HepG2 (cell line): ENCODE results near the gene DNAJC1. TPM values are rescaled to one million over a fixed set of nuclear protein-coding genes. Genes with fewer than 3 reads are reported as not detected.

ENCODE experiments used
- ATAC-seq: fragments of 200-7000 bp; cut with Tn5 transposase; 3 replicates; pipeline ENCODE4 v1.9.1; 2020; ENCODE audit warnings: mild to moderate bottlenecking, moderate library complexity
- BruUV-seq: library from RNA; stranded (reverse); fragments of 400-500 nt; replicated peaks from 2 replicates; lab custom pipeline; 2021; lab: Mats Ljungman, UMichigan
- CTCF ChIA-PET: fragments of 300-600 bp; formaldehyde crosslinking; extraction: SDS; loops from one replicate; lab custom pipeline; 2021; ENCODE audit warnings: low total read pairs, inconsistent platforms, low intra/inter-chr PET ratio; lab: Yijun Ruan, JAX
- POLR2A ChIA-PET: fragments of 350-600 bp; sonication (Branson Sonifier 250); formaldehyde crosslinking; loops from one replicate; lab custom pipeline; 2020; ENCODE audit warnings: antibody characterized with exemption, inconsistent platforms; lab: Yijun Ruan, JAX
- DNase-seq: peaks from one replicate; pipeline ENCODE4 v3.0.0-alpha.2; 2015; ENCODE audit warnings: low spot score
- FAIRE-seq: peaks from 3 replicates; lab custom pipeline; 2011; peaks lifted over from hg19 to GRCh38; lab: Jason Lieb, UNC
- H2AFZ ChIP-seq: one replicate; pipeline ENCODE4 v1.6.1; 2011; ENCODE audit warnings: low read length, inconsistent platforms
- H3K27ac ChIP-seq: fragments of 300-600 bp; 3 replicates; pipeline ENCODE4 v1.8.0; 2011; ENCODE audit warnings: mixed run types, mild to moderate bottlenecking, mixed read lengths, low read length, inconsistent platforms; ENCODE audit not compliant: insufficient read depth; ENCODE audit errors: extremely low read length
- H3K27me3 ChIP-seq, 2 experiments: fragments of 200-600 bp in 1 of 2; 2 replicates in 1 of 2; 3 replicates in 1 of 2; pipeline versions ENCODE4 v1.6.0 to v1.8.0; 2011; ENCODE audit warnings: low read length in 2 of 2, mild to moderate bottlenecking in 2 of 2, moderate library complexity in 2 of 2, inconsistent platforms in 1 of 2; ENCODE audit not compliant: insufficient read depth in 2 of 2, control insufficient read depth in 1 of 2
- H3K36me3 ChIP-seq, 2 experiments: fragments of 200-600 bp in 1 of 2; replicated peaks in 1 of 2; 2 replicates in 1 of 2; 3 replicates in 1 of 2; pipeline versions ENCODE4 v1.5.1 to v1.8.0; 2011; ENCODE audit warnings: low read length in 2 of 2, inconsistent platforms in 1 of 2; ENCODE audit not compliant: insufficient read depth in 2 of 2, control insufficient read depth in 1 of 2
- H3K4me1 ChIP-seq: 2 replicates; pipeline ENCODE4 v1.5.1; 2012; ENCODE audit warnings: low read length, inconsistent platforms; ENCODE audit not compliant: insufficient read depth
- H3K4me2 ChIP-seq: 2 replicates; pipeline ENCODE4 v1.6.0; 2011; ENCODE audit warnings: low read depth, low read length, inconsistent platforms
- H3K4me3 ChIP-seq, 3 experiments: fragments of 200-600 bp in 1 of 3; sonication (generic), shearing (Covaris generic) in 1 of 3; replicated peaks in 1 of 3; 2 replicates each; pipeline ENCODE4 v1.5.1; 2011 to 2016; ENCODE audit warnings: low read length in 3 of 3, inconsistent platforms in 2 of 3, low read depth in 2 of 3, mild to moderate bottlenecking in 2 of 3, control low read depth in 1 of 3, mixed read lengths in 1 of 3; ENCODE audit not compliant: insufficient read depth in 1 of 3
- H3K79me2 ChIP-seq: one replicate; pipeline ENCODE4 v1.6.1; 2011; ENCODE audit warnings: low read length, inconsistent platforms; ENCODE audit not compliant: insufficient read depth
- H3K9ac ChIP-seq: 2 replicates; pipeline ENCODE4 v1.6.0; 2011; ENCODE audit warnings: mild to moderate bottlenecking, low read depth, low read length, inconsistent platforms; ENCODE audit not compliant: insufficient read depth
- H3K9me3 ChIP-seq: 2 replicates; pipeline ENCODE4 v1.5.1; 2012; ENCODE audit warnings: mild to moderate bottlenecking, low read length
- H4K20me1 ChIP-seq: 2 replicates; pipeline ENCODE4 v1.6.0; 2011; ENCODE audit warnings: inconsistent platforms, mild to moderate bottlenecking, low read length, moderate library complexity; ENCODE audit not compliant: insufficient read depth
- ATF2 ChIP-seq: sonication (generic); formaldehyde crosslinking; IDR thresholded peaks from 2 replicates; pipeline ENCODE4 v1.4.0; 2020; ENCODE audit warnings: missing genetic modification reagents
- CEBPG ChIP-seq: IDR thresholded peaks from 2 replicates; pipeline ENCODE4 v1.6.1; 2016
- FOXA3 ChIP-seq: IDR thresholded peaks from 2 replicates; pipeline ENCODE4 v1.6.1; 2016; ENCODE audit warnings: missing genetic modification reagents, missing compliant biosample characterization
- HNF4G ChIP-seq, 2 experiments: sonication (generic) in 1 of 2; formaldehyde crosslinking in 1 of 2; IDR thresholded peaks; 2 replicates each; pipeline versions ENCODE4 v1.4.0 to v1.6.1; 2011 to 2020; ENCODE audit warnings: borderline replicate concordance in 2 of 2, low read depth in 2 of 2, mild to moderate bottlenecking in 2 of 2, low read length in 1 of 2, missing genetic modification reagents in 1 of 2, moderate library complexity in 1 of 2
- HNRNPH1 ChIP-seq: fragments of 200-400 bp; formaldehyde crosslinking; optimal IDR thresholded peaks from 2 replicates; pipeline ENCODE3; 2017; ENCODE audit warnings: mild to moderate bottlenecking, low read depth, low read length
- HOXA9 ChIP-seq: sonication (generic); formaldehyde crosslinking; IDR thresholded peaks from 2 replicates; pipeline ENCODE4 v1.8.1; 2022; ENCODE audit warnings: missing genetic modification reagents, mild to moderate bottlenecking, moderate library complexity, borderline replicate concordance
- IRF2 ChIP-seq: IDR thresholded peaks from 2 replicates; pipeline ENCODE4 v1.6.1; 2018; ENCODE audit warnings: missing genetic modification reagents, missing compliant biosample characterization
- NFRKB ChIP-seq: fragments of 450-650 bp; IDR thresholded peaks from 2 replicates; pipeline ENCODE4 v1.6.1; 2017
- RFX1 ChIP-seq: fragments of 450-650 bp; IDR thresholded peaks from 2 replicates; pipeline ENCODE4 v1.6.1; 2017
- SYNCRIP ChIP-seq: fragments of 200-400 bp; formaldehyde crosslinking; IDR thresholded peaks from 2 replicates; pipeline ENCODE4 v1.6.1; 2018; ENCODE audit warnings: mild to moderate bottlenecking, low read depth, low read length; ENCODE audit not compliant: insufficient read depth
- ZNF281 ChIP-seq: sonication (generic); formaldehyde crosslinking; IDR thresholded peaks from 2 replicates; pipeline ENCODE4 v1.4.0; 2020; ENCODE audit warnings: missing genetic modification reagents, borderline replicate concordance
- ZNF557 ChIP-seq: sonication (generic); formaldehyde crosslinking; IDR thresholded peaks from 2 replicates; pipeline ENCODE4 v1.4.0; 2020; ENCODE audit warnings: missing genetic modification reagents
- ZNF724P ChIP-seq: sonication (generic); formaldehyde crosslinking; IDR thresholded peaks from 2 replicates; pipeline ENCODE4 v1.8.0; 2022; ENCODE audit warnings: missing genetic modification reagents, borderline replicate concordance
- ZNF747 ChIP-seq: sonication (generic); formaldehyde crosslinking; IDR thresholded peaks from 2 replicates; pipeline ENCODE4 v1.8.1; 2023; ENCODE audit warnings: missing genetic modification reagents, mild to moderate bottlenecking, borderline replicate concordance
- WGBS: methylation state at CpG from one replicate; pipeline ENCODE4 v1.1.6; 2017; ENCODE audit warnings: low lambda C conversion rate; 5-methylcytosine and 5-hydroxymethylcytosine counted together
- in situ Hi-C: cut with HindIII; loops from 2 replicates; pipeline ENCODE4 v1.10.0; 2017; ENCODE audit warnings: low pct_unique_long_range_greater_than_20kb; ENCODE audit not compliant: extremely low pct_ligation_motif_present
- intact Hi-C: fragments of 100-400 bp; cut with micrococcal nuclease; formaldehyde crosslinking; loops from one replicate; pipeline ENCODE4 v1.10.0; 2022; ENCODE audit not compliant: unreplicated experiment
- polyA plus RNA-seq, 8 experiments: library from polyadenylated mRNA; depleted of rRNA in 3 of 8; stranded (reverse) in 7 of 8; unstranded in 1 of 8; fragments of >200 nt; fragmentation: Illumina TruSeq in 4 of 8; extraction: Trizol in 4 of 8; gene quantifications; 2 replicates each; pipeline versions ENCODE4 v1.2.1 to v1.2.3, GENCODE V29; 2011 to 2016; ENCODE audit warnings: low read depth in 4 of 8, missing spikeins in 1 of 8, mixed read lengths in 1 of 8; ENCODE audit not compliant: insufficient read depth in 1 of 8
- total RNA-seq, 5 experiments: library from RNA; depleted of rRNA; stranded (reverse); fragments of >200 nt; fragmentation: Illumina TruSeq; extraction: Trizol; gene quantifications; 2 replicates each; pipeline ENCODE4 v1.2.3, GENCODE V29; 2016; ENCODE audit warnings: low read depth in 1 of 5
- TF ChIP-seq, protein P1 (sequence below): sonication (generic); formaldehyde crosslinking; IDR thresholded peaks from 2 replicates; pipeline ENCODE4 v1.8.0; 2022; ENCODE audit warnings: low read depth, missing genetic modification reagents

Gene DNAJC1
- total and polyA plus RNA-seq, 2 of the 13 experiments (the other 11 are each of a cell fraction or from before 2014, with no cell fraction given): 9.9 to 16.6 TPM

- no TSS peak for BruUV-seq
- Histone ChIP-seq H3K4me3 (no peak overlapping the region), H2AFZ (no peak overlapping the region), H3K4me1 (no peaks in the 10 kb centered on the region), H3K79me2 (no peaks in the 10 kb centered on the region), H3K36me3 (no peaks in the 10 kb centered on the region), H4K20me1 (no peaks in the 10 kb centered on the region), H3K9me3 (no peaks in the 10 kb centered on the region), H3K27me3 (no peaks in the 10 kb centered on the region), H3K27ac (no peak overlapping the region), H3K4me2 (no peak overlapping the region), H3K9ac (no peak overlapping the region)
- POLR2A ChIA-PET: no interaction called here
- in situ Hi-C loops (no loop called here), intact Hi-C loops (no loop called here)
- no peak for FAIRE-seq
- no peak for ATAC-seq
- TF ChIP-seq RFX1 (0 out of 2 replicates have a peak, but pooled peaks have one; percentile 8), IRF2 (CRISPR knock-in tag) (no peak)
- CTCF ChIA-PET: no interaction called here
- no peak for DNase-seq
Measured at GRCh38 chr10:21919906-21920305, 83.6 kb downstream of the DNAJC1 start.

DNA sequence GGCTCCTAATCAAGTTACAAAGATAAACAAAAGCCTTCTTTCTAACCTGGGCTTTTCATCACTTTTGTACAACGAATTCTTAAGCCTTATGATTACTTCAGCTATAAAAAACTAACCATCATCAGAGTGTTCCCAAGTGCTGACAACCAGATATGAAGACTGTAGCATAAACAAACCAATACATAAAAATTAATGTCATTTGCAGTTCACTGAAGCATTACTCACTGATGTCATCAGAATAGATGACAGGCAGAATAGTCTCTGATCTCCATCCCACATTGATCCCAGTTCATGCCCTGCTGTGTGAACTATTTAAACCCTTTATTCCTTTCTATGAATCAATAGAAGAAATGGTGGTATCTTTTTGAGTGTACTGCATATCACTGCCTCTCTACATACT is 84.4 kb downstream of the DNAJC1 start:
- Histone ChIP-seq H3K27ac (no peak overlapping the region), H3K36me3 (no peaks in the 10 kb centered on the region), H2AFZ (no peak overlapping the region), H3K9me3 (no peaks in the 10 kb centered on the region), H3K79me2 (no peaks in the 10 kb centered on the region), H3K4me3 (no peak overlapping the region), H3K4me1 (no peaks in the 10 kb centered on the region), H3K27me3 (no peaks in the 10 kb centered on the region), H3K9ac (no peak overlapping the region), H4K20me1 (no peaks in the 10 kb centered on the region), H3K4me2 (no peak overlapping the region)
- POLR2A ChIA-PET: no interaction called here
- ATAC-seq: no peak
- FAIRE-seq: no peak
- no peak for DNase-seq
- in situ Hi-C loops (no loop called here), intact Hi-C loops (no loop called here)
- no TSS peak for BruUV-seq
- CTCF ChIA-PET: no interaction called here
- 61% methylated on average over 1 of the region's 1 CpG for WGBS
- TF ChIP-seq SYNCRIP (no peak), HOXA9 (CRISPR knock-in tag) (no peak), CEBPG (CRISPR knock-in tag) (no peak), HNRNPH1 (no peak), FOXA3 (CRISPR knock-in tag) (no peak), NFRKB (no peak), ATF2 (CRISPR knock-in tag) (no peak), HNF4G (IDR thresholded peaks at IDR 0.05; ENCODE audit: borderline replicate concordance, low read depth, low read length) (no peak), HNF4G (CRISPR knock-in tag; IDR thresholded peaks at IDR 0.05; ENCODE audit: borderline replicate concordance, low read depth) (no peak), ZNF281 (no peak), ZNF747 (no peak), ZNF557 (no peak), ZNF724P (CRISPR knock-in tag) (no peak)
- TF ChIP-seq, protein P1, sequence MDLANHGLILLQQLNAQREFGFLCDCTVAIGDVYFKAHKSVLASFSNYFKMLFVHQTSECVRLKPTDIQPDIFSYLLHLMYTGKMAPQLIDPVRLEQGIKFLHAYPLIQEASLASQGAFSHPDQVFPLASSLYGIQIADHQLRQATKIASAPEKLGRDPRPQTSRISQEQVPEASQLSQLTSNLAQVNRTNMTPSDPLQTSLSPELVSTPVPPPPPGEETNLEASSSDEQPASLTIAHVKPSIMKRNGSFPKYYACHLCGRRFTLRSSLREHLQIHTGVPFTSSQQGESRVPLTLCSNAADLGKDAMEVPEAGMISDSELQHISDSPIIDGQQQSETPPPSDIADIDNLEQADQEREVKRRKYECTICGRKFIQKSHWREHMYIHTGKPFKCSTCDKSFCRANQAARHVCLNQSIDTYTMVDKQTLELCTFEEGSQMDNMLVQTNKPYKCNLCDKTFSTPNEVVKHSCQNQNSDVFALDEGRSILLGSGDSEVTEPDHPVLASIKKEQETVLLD (CRISPR knock-in tag): no peak
